ENCODE results near the gene PRAMEF5.
"Not testable (repeated sequence)": the region's sequence is repeated elsewhere in the genome, so short reads cannot be mapped to it uniquely, and the experiment has no call there.

The PRAMEF5 gene

DNA sequence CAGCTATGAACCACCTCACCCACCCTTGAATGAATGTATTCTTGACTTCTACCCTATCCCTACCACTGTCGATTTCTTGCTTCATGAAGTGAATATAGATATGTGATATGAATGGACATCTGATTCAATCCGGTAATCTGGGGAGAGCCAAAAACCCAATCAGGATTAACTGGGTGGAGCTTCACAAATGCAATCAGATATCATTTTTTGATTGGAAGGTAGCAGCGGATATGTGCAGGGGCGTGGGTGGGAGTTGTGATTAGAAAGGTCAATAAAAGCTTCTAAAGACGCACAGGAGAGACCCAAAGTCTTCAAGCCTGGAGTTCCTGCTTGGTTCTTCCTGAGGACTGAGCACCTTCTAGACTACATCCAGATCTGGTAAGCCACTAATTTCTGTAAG lies at the start of gene PRAMEF5:
Gene PRAMEF5 (plus strand): TSS at position 301 of the 400 bp plus-strand sequence. CDS start 5,071 bp downstream, outside the sequence.
- not testable (repeated sequence) for DNase-seq

DNA sequence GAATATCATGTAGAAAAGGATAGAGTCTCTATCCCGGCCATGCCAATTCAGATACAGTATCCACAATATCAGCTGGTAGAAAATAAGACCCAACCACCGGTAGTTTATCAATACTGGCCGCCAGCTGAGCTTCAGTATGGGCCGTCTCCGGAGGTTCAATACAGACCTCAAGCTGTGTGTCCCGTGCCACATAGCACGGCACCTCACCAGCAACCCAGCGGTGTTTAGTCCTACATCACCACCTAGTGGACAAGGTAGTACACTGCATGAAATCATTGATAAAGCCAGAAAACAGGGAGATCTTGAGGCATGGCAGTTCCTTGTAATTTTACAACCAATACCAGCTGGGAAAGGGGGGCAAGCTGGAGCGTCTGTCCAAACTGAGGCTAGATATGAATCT lies 45.3 kb upstream of the PRAMEF5 start:
- DNase-seq, result not testable (repeated sequence)

DNA sequence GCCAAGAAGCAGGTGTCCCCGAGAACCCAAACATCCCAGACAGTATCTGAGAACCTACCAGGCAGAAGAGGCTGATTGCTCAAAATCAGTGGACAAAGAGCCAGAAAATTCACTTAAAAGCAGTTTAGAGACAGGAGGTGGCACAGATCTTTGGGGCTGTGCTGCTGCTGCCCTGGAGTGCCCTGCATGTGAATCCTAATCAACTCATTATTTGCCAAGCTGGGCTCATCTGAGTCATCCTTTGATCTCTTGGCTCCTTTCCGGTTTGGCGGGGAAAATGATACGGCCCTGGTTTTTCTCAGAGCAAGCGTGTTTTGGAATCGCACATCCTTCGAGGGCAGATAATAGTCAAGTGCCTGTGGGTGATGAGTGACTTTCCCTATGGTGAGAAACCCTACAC lies 37.4 kb upstream of the PRAMEF5 start:
- not testable (repeated sequence) for DNase-seq

DNA sequence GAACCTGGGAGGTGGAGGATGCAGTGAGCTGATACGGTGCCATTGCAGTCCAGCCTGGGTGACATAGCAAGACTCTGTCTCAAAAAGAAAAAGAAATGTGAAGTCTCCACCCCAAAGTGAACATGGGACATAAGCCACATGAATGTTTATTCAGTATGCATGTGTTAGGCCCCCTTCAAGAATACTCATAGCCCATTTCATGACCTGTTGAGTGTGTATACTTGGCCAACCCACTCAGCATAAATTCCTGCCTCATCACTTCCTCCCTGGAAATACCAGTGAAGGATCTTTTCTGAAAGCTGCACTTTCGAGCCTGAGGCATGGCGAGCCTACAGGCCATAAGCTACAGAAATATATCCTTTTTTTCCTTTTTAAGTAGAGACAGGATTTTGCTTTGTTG lies 34.8 kb upstream of the PRAMEF5 start:
- not testable (repeated sequence) for DNase-seq

DNA sequence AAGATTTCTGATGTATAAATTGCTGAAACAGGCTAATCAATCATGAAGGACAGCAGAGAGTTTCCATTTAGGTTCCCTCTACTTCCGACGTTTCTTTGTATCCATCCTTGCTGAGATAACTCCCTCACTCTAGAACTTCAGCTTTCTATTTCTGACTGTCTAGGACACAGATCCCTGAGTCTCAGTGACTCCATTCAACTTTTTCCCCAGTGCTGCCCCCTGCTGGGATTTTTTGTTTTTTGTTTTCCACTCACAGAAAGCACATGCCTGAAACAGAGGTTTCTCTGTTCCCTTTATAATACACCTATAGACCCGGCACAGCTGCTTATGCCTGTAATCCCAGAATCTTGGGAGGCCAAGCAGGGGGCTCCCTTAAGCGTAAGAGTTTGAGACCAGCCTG lies 31.2 kb upstream of the PRAMEF5 start:
- DNase-seq, result not testable (repeated sequence)

DNA sequence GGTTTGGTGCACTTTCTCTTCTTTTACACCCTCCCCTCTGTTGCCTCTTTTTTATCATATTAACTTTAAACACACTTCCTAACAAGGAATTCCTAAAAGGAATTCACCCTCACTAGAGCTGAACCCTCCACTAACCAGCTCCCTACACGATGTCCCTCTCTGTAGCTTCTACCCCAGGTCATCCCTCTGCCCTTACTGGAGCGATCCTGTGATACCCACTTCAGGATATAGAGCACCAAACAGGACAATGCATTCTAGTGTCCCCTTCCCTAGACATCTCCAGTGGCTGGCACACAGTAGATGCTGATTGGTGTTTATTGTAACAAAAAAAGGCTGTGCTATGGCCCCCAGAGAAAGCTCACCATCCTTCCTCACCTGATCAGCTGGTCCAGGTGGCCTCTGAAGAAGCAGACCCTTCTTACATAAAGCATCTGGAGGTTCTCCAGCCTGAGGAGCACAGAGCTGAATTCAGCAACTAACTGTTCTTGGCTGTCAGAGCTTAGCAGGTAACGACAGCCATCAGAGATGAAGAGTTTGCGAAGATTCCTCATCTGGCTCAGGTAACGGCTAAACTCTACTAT lies 29.4 kb upstream of the PRAMEF5 start:
- no peak for DNase-seq

DNA sequence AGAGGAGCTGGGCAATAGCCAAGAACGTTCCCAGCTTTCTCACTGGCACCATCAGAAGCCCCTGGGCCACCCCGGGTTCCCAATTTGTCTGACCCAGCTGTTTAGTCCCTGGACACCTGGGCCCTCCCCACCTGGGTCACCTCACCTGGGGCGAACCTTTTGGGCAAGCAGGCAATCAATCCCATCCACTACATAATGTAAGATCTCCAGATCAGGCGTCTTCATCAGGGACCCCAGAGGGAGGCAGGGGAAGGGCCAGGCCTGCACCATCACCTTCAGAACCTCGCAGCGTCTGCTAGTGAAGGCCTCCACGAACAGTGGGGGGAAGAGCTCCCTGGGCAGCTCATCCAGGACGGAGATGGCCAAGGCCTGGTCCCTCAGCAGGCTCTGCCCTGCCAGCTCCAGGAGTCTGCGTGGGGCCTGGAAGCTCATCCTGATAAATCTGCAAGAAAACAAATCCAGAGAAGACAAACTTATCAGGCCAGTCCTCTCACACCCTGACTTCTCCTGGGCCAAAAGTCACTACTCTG lies 28.3 kb upstream of the PRAMEF5 start, which contains the start of gene PRAMEF18:
Gene PRAMEF18 (minus strand): TSS at position 480 of the 530 bp plus-strand sequence. CDS start 48 bp downstream, at position 432.
- DNase-seq, result not testable (repeated sequence)

DNA sequence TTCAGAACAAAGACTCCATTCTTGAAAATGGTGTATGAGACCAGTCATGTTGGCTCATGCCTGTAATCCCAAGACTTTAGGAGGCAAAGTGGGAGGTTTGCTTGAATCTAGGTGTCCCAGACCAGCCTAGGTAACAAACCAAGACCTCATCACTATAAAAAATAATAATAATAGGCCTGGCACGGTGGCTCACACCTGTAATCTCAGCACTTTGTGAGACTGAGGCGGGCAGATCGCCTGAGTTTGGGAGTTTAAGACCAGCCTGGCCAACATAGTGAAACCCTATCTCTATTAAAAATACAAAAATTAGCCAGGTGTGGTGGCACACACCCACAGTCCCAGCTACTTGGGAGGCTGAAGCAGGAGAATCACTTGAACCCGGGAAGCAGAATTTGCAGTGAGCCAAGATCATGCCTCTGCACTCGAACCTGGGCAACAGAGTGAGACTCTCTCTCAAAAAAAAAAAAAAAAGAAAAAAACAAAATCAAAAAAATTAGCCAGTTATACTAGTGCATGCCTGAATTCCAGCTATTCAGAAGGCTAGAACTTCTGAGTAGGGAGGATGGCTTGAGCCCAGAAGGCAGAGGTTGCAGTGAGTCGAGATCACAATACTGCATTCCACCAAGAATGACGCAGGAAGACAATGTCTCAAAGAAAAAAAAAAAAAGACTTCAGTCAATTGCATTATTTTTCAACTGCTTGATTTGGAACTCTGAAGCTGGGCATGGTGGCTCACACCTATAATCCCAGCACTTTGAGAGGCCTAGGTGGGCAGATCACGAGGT lies 26.5 kb upstream of the PRAMEF5 start:
- DNase-seq, result not testable (repeated sequence)

DNA sequence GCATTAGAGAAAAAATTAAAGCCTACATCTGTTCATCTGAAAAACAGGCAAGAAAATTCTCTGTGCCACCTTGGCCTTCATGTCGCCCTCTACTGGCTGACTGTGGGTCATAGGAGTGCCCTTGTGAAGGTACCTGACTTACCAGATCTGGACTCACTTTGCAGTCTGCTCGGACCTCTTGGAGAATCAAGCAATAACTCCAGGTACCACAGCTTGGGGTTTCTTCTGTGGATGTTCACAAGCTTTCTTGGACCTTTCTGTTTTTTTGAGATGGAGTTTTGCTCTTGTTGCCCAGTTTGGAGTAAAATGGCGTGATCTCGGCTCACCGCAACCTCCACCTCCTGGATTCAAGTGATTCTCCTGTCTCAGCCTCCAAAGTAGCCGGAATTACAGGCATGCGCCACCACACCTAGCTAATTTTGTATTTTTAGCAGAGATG lies 25.6 kb upstream of the PRAMEF5 start:
- peak; percentile 20 for DNase-seq

DNA sequence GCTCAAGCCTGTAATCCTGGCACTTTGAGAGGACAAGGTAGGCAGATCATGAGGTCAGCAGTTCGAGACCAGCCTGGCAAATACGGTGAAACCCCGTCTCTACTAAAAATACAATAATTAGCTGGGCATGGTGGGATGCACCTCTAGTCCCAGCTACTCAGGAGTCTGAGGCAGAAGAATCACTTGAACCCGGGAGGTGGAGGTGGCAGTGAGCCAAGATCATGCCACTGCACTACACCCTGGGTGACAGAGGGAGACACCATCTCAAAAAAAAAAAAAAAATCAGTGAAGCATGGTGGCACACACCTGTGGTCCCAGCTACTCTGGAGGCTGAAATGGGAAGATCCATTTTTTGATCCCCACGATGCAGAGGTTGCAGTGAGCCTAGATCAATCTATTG lies 23.9 kb upstream of the PRAMEF5 start:
- not testable (repeated sequence) for DNase-seq

DNA sequence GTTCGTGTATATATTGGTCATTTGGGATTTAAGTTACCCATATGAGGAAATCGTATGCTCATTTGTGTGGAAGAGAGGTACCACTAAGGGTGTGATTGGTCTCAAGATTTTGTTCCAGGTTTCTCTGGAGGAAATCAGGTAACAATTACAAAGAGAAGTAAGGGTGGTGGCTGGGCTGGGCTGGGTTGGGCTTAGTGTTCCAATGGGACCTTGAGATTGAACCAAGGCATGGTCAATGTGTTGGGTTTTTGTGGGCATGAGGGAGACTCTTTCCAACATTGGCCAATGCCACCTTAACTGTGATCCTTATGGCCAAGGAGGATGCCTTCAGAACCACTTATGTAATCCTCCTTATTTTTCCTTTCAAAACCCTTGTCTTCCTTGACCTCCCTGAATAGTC lies 23.4 kb upstream of the PRAMEF5 start:
- DNase-seq, result not testable (repeated sequence)

DNA sequence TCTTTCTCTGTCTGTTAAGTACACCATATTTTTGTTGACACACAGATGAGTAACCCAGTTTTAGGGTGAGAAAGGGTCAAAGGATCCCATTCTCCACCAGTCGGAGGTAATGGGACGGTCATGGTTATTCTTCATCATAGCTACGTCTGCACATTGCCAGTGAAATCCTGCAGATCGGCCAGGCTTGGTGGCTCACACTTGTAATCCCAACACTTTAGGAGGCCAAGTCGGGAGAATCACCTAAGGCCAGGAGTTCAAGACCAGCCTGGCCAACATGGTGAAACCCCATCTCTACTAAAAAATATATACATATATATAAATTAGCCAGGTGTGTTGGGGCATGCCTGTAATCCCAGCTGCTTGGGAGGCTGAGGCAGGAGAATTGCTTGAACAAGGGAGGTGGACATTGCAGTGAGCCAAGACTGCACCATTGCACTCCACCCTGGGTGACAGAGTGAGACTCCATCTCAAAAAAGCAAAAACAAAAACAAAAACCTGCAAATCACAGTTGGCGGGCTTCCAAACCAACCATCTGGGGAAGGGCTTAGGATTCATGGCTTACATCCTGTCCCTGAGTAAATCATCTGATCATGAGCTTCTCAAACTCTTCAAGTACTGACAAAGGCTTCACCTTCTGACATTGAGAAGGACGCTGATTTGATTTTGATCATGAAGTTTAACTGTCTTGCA lies 22.8 kb upstream of the PRAMEF5 start:
- DNase-seq, result not testable (repeated sequence)

DNA sequence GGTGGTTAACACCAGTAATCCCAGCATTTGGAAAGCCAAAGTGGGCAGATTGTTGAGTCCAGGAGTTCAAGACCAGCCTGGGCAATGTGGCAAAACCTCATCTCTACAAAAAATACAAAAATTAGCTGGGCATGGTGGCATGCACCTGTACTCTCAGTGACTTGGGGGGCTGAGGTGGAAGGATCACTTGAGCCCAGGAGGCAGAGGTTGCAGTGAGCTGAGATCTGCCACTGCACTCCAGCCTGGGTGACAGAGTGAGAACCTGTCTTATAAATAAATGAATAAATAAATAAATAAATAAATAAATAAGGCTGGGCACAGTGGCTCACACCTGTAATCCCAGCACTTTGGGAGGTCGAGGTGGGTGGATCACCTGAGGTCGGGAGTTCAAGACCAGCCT lies 21.9 kb upstream of the PRAMEF5 start:
- not testable (repeated sequence) for DNase-seq

DNA sequence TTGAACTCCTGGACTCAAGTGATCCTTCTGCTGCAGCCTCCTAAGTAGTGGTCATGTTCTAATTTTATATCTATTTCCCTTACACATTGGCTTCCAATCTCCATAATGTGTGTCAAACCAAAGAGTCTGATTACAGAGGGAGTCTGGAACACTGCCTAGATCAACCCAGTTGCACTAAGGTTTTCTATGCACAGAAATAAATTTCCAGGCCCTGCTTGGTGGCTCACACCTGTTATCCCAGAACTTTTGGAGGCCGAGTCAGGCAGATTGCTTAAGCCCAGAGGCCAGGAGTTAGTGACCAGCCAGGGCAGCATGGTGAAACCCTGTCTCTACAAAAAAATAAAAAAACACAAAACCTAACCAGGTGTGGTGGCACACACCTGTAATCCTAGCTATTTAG lies 19.9 kb upstream of the PRAMEF5 start:
- not testable (repeated sequence) for DNase-seq

DNA sequence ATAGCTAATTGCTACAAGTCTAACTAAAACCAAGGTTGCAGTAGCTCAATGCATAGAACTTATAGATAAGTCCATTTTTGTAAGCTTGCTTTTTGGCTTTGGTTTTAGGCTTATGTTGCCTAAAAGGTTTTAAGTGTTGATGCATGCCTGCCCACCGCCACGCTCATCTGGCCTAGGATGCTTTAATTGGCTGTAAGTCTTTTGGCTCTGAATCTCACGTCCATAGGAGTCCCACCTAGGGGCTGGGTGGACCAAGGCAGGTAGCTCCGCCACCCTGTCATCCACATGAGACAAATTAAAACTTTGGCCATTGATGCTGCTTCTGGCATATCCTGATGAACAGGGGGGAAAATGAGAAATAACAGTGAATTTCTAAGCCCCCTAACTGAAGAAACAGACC lies 16.4 kb upstream of the PRAMEF5 start:
- DNase-seq, result not testable (repeated sequence)

DNA sequence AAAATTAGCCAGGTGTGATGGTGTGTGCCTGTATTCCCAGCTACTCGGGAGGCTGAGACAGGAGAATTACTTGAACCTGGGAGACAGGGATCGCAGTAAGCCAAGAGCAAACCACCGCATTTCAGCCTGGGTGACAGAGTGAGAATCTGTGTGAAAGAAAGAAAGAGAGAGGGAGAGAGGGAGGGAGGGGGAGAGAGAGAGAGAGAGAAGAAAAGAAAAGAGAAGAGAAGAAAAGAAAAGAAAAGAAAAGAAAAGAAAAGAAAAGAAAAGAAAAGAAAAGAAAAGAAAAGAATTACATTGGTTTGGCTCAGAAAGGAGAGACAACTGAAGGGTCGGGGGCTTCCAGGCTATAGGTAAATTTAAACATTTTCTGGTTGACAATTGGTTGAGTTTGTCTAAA lies 14.4 kb upstream of the PRAMEF5 start:
- DNase-seq, result not testable (repeated sequence)

DNA sequence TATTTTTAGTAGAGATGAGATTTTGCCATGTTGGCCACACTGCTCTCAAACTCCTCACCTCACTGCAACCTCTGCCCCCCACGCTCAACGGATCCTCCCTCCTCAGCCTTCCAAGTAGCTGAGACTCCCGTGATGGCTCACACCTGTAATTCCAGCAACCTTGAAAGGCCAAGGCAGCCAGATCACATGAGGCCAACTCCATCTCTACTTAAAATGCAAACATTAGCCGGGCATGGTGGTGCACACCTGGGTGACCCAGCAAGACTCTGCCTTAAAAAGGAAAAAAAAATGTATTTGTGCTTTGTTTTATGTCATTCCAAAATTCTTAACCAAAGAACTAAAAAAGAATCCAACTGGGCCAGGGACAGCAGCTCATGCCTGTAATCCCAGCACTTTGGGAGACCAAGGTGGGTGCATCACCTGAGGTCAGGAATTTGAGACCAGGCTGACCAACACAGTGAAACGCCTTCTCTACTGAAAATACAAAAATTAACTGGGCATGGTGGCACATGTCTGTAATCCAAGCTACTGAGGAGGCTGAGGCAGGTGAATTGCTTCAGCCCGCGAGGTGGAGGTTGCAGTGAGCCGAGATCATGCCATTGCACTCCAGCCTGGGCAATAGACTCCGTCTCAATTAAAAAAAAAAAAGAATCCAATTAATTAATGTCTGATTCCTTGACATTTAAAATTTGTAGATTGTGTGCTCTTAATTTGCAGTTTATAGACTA lies 10.3 kb upstream of the PRAMEF5 start:
- not testable (repeated sequence) for DNase-seq

DNA sequence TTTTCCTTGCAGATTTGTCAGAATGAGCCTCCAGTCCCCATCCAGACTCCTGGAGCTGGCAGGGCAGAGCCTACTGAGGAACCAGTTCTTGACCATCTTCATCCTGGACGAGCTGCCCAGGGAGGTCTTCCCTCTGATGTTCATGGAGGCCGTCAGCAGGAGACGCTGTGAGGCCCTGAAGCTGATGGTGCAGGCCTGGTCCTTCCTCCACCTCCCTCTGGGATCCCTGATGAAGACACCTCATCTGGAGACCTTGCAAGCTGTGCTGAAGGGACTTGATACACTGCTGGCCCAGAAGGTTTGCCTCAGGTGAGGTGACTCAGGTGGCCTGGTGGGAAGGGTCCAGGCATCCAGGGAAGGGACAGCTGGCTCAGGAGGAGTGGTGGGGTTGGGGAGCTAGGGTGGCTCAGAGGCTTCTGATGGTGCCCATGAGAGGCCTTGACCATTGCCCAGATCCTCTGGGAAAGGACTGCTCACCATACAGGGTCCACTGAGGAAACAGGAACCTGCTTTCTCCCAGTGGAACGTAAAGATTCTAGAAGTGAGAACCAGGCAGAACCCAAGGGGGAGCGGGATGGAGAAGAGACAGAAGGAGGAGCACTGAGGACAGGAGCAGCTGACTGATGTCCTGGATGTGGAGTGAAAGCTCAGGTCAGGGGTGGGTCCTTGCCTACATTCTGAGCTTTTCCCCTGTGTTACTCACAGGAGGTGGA lies 8.0 kb upstream of the PRAMEF5 start:
- DNase-seq, result not testable (repeated sequence)

DNA sequence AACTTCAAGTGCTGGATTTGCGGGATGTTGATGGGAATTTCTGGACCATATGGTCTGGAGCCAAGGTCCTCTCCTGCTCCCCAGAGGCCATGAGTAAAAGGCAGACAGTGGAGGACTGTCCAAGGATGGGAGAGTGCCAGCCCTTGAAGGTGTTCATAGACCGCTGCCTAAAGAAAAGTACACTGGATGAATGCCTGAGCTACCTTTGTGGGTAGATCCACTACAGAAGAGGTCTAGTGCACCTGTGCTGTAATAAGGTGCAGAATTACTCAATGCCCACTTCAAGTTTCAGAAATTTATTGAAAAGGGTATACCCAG lies 7.5 kb upstream of the PRAMEF5 start:
- not testable (repeated sequence) for DNase-seq

DNA sequence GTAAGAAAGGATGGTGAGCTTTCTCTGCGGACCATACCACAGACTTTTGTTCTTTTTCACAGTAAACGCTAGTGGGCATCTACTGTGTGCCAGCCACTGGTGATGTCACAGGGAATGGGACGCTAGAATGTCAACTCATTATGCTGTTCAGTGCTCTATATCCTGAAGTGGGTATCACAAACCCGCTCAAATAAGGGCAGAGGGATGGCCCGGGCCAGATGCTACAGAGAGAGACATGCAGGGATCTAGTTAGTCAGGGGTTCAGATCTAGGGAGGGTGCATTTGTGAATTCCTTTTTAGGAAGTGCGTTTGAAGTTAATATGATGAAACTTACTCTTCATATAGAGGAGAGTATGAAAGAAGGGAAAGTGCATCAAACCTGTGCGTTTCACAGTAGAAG lies 6.9 kb upstream of the PRAMEF5 start:
- not testable (repeated sequence) for DNase-seq

DNA sequence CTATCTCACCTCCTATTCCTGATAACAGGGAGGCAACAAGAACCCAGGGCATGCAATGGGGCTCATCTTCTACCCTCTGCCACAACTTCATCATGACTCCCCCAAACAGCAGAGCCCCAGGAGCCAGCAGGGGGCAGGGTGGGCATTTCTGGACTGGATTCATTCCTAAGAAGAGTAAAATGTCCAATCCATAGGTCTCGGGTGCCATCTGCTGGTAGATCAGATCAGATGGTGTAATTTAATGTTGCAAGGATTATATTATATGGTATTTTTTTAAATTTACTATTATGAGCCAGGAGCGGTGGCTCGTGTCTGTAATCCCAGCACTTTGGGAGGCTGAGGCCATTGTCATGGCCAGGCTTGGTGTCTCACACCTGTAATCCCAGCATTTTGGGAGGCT lies 11.1 kb downstream of the PRAMEF5 start:
- DNase-seq, result not testable (repeated sequence)

DNA sequence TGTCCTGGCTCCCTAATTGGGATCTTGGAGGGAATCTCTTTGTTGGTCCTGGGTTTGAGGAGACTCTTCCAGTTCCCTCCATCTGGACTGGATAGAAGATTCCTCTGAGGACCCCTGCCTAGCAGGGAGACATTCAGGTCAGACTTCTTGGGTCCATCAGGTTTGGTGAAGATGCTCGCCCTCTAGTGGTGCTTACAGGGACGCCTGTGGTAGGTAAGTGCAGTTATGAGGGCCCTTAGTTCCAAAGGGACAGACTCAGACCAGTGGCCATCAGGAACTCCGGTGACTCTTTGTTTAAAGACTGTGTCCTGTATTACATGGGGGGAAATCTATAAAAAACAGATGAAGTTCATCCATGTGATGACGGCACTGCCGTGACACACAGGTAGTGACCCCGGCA lies 23.0 kb downstream of the PRAMEF5 start:
- not testable (repeated sequence) for DNase-seq

Measured in CD4-positive, alpha-beta T cell treated with Interleukin-12 subunit alpha and Interleukin-12 subunit beta, for 1 hour (primary cell).